KMS-11 (cell line): Measurements from ENCODE around the gene NPIPA3.
"Not testable (repeated sequence)": the region's sequence is repeated elsewhere in the genome, so short reads cannot be mapped to it uniquely, and the experiment has no call there.

ENCODE experiments used
- H2AFZ ChIP-seq: fragments of 200-600 bp; sonication (generic); 2 replicates; pipeline ENCODE4 v1.6.1; 2016; ENCODE audit warnings: antibody characterized with exemption, mixed run types, low read depth
- H3K27ac ChIP-seq: fragments of 200-600 bp; sonication (generic); 2 replicates; pipeline ENCODE4 v1.6.1; 2016; ENCODE audit warnings: mild to moderate bottlenecking, mixed run types
- H3K27me3 ChIP-seq: fragments of 200-600 bp; sonication (generic); 2 replicates; pipeline ENCODE4 v1.6.1; 2017; ENCODE audit warnings: mild to moderate bottlenecking, low read depth, mixed run types, moderate library complexity; ENCODE audit not compliant: insufficient read depth
- H3K36me3 ChIP-seq: fragments of 200-600 bp; sonication (generic); 2 replicates; pipeline ENCODE4 v1.6.1; 2017; ENCODE audit warnings: mild to moderate bottlenecking, mixed run types; ENCODE audit not compliant: insufficient read depth
- H3K4me1 ChIP-seq: fragments of 200-600 bp; sonication (generic); 2 replicates; pipeline ENCODE4 v1.6.1; 2016; ENCODE audit warnings: mild to moderate bottlenecking, low read depth, mixed run types; ENCODE audit not compliant: poor library complexity, severe bottlenecking
- H3K4me2 ChIP-seq: fragments of 200-600 bp; sonication (generic); 2 replicates; pipeline ENCODE4 v1.7.0; 2016; ENCODE audit warnings: mild to moderate bottlenecking, mixed run types
- H3K4me3 ChIP-seq: fragments of 200-600 bp; sonication (generic); IDR thresholded peaks from 2 replicates; pipeline ENCODE4 v1.6.1; 2017; ENCODE audit warnings: low read depth, low read length, mixed read lengths; ENCODE audit not compliant: insufficient read depth
- H3K79me2 ChIP-seq: fragments of 200-600 bp; sonication (generic); 2 replicates; pipeline ENCODE4 v1.6.1; 2016; ENCODE audit warnings: low read depth, mixed run types; ENCODE audit not compliant: insufficient read depth
- H3K9ac ChIP-seq: fragments of 200-600 bp; sonication (generic); 2 replicates; pipeline ENCODE4 v1.6.1; 2016; ENCODE audit warnings: mild to moderate bottlenecking, mixed run types
- H4K20me1 ChIP-seq: fragments of 200-600 bp; sonication (generic); 2 replicates; pipeline ENCODE4 v1.6.1; 2016; ENCODE audit warnings: mild to moderate bottlenecking, mixed run types; ENCODE audit not compliant: insufficient read depth

NPIPA3 gene

DNA sequence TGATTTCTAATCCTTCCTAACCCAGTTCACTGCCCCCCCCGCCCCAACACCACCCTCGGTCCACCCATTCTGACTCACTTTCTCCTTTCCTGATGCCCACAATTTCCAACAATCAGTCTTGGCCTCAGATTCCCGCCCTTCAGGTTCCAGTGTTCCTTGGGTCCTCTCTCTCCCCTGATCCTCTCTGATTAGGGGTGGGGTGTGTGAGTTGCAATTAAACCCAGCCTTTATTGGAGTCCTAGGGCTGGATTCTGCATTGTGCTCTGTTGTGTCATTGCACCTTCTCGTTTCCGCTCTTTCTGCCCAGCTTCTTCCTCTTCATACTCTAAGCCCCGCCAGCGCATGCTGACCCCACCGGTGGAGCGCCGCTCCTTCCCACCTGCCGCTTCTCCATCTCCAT is 539 bp upstream of the NPIPA3 start:
- not testable (repeated sequence) for H3K27me3 ChIP-seq, H2AFZ ChIP-seq, H3K4me1 ChIP-seq, H3K36me3 ChIP-seq, H4K20me1 ChIP-seq, H3K27ac ChIP-seq, H3K4me3 ChIP-seq, H3K4me2 ChIP-seq, H3K9ac ChIP-seq, H3K79me2 ChIP-seq

DNA sequence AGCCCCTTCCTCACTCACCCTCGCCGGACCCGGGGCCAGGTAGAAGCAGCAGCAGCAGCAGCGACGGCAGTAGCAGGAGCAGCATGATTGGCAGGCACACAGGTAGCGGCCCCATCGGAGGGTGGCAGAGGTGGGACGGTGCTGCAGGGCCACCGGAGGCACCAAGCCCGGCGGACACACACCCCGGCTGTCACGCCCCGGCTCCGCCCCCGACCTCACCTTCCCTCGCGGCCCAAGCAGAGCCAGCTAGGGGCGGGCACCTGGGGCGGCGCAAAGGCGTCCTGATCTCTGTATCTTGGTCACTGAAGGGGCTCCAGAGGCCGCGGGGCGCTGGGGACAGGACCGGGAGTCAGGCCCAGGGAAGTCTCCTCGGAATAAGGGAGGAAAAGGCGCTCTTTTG is 30.0 kb downstream of the NPIPA3 start:
- H3K4me2 ChIP-seq, H3K4me3 ChIP-seq, H2AFZ ChIP-seq, H3K36me3 ChIP-seq, H3K79me2 ChIP-seq, H3K9ac ChIP-seq, H3K27ac ChIP-seq, H3K4me1 ChIP-seq, H4K20me1 ChIP-seq, H3K27me3 ChIP-seq: not testable (repeated sequence)

DNA sequence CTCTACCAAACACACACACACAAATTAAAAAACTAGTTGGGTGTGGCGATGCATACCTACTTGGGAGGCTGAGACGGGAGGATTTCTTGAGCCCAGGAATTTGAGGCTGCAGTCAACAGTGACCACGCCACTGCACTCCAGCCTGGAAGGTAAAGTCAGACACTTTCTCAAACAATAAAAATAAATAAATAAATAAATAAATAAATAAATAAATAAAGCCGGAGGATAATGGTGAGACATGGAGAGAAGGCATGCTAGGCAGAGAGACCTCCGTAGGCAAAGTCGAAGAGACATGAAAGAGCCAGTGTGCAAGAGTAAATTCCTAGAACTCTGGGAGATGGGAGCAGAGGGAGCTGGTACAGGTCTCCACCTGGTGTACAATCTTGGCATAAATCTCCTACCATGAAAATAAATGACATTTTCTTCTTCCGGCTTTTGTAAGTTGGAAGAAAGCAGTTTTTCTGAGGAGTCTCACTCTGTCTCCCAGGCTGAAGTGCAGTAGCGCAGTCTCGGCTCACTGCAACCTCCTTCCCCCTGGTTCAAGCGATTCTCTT is 37.7 kb downstream of the NPIPA3 start:
- not testable (repeated sequence) for H3K4me3 ChIP-seq, H3K36me3 ChIP-seq, H3K9ac ChIP-seq, H3K79me2 ChIP-seq, H2AFZ ChIP-seq, H3K4me2 ChIP-seq, H3K27ac ChIP-seq, H3K27me3 ChIP-seq, H3K4me1 ChIP-seq, H4K20me1 ChIP-seq

DNA sequence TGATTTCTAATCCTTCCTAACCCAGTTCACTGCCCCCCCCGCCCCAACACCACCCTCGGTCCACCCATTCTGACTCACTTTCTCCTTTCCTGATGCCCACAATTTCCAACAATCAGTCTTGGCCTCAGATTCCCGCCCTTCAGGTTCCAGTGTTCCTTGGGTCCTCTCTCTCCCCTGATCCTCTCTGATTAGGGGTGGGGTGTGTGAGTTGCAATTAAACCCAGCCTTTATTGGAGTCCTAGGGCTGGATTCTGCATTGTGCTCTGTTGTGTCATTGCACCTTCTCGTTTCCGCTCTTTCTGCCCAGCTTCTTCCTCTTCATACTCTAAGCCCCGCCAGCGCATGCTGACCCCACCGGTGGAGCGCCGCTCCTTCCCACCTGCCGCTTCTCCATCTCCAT is 38.6 kb downstream of the NPIPA3 start:
- not testable (repeated sequence) for H3K27me3 ChIP-seq, H3K79me2 ChIP-seq, H3K27ac ChIP-seq, H3K4me1 ChIP-seq, H3K36me3 ChIP-seq, H3K9ac ChIP-seq, H2AFZ ChIP-seq, H4K20me1 ChIP-seq, H3K4me3 ChIP-seq, H3K4me2 ChIP-seq

DNA sequence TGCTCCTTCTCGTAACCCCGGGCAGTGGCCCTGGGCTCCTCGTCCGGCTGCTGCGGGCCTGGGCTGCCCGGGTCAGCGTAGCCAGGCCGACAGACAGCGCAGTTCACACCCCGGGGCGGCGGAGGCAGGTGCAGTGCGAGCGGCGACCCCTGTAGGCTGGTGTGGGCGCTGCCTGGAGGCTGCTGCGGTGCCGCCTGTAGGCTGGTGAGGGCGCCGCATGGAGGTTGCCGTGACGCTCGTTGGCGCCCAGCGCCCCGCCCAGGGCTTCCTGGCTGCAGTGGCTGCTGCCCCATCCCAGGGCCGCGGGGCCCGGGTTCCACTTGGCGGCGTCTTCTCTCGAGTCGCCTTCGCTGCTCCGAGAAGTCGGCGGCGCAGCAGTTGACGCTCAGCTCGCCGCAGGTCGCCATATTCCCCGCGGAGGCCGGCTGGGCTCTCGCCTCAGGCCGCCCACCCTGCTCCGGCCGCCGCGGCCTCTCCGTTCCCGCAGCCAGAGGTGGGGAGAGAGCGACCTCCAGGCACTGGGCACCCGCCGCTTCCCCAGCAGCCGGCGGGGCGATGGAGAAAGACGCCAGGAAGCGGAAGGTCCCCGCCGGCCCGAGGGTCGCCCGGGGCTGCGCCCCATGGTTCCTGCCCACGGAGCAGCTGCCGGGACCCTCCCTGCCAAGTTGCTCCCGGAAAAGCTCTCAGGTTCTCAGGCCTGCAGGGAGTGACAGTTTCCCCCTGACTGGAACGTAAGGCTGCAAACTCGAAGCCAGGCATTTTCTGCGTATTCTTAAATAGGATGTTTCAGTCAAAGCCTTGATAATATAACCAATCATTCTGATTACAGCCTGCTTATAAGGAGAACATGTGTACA is 39.3 kb downstream of the NPIPA3 start, which contains the start of gene NPIPA2:
Gene NPIPA2, plus strand, starts transcription at position 261 of the 856 bp plus-strand sequence. CDS start 5,533 bp downstream, outside the sequence.
- H4K20me1 ChIP-seq, H3K4me1 ChIP-seq, H3K27ac ChIP-seq, H3K9ac ChIP-seq, H3K36me3 ChIP-seq, H3K79me2 ChIP-seq, H2AFZ ChIP-seq, H3K4me2 ChIP-seq, H3K27me3 ChIP-seq, H3K4me3 ChIP-seq: not testable (repeated sequence)

DNA sequence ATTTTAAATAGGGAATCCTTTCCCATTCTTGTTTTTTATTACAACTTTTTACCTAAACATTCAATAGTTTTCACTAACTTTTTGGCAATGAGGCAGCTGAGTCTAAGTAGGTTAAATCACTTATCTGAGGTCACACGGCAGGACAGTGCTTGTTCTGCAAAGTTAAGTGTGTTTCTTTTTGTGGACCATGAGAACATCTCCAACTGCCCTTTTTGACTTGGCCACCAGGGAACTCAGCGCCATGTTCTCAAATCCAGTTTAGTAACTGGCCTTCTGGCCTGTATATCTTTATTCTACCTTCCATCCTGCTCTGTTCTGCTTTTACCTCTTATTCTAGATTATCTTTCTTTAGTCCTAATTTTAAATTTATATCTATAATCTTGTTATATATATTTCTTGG is 70.4 kb downstream of the NPIPA3 start:
- H3K4me1 ChIP-seq, H3K79me2 ChIP-seq, H3K27ac ChIP-seq, H2AFZ ChIP-seq, H3K4me2 ChIP-seq, H3K36me3 ChIP-seq, H4K20me1 ChIP-seq, H3K9ac ChIP-seq, H3K27me3 ChIP-seq, H3K4me3 ChIP-seq: not testable (repeated sequence)

DNA sequence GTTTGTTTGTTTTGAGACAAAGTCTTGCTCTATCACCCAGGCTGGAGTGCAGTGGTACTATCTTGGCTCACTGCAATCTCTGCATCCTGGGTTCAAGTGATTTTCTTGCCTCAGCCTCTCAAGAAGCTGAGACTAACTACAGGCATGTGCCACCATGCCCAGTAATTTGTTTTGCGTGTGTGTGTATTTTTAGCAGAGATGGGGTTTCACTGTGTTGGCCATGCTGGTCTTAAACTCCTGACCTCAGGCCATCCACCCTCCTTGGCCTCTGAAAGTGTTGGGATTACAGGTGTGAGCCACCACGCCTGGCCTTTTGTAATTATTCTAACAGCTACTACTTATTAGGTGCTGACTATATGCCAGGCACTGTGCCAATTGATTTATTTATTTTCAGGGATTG is 72.4 kb downstream of the NPIPA3 start:
- H4K20me1 ChIP-seq, H3K4me2 ChIP-seq, H3K27me3 ChIP-seq, H3K9ac ChIP-seq, H3K4me1 ChIP-seq, H3K79me2 ChIP-seq, H2AFZ ChIP-seq, H3K27ac ChIP-seq, H3K36me3 ChIP-seq, H3K4me3 ChIP-seq: not testable (repeated sequence)
